Skin epidermis (tissue), 12 donors: Measurements from ENCODE around the gene NKD1.

Experiments used
- H3K27ac ChIP-seq, 21 experiments: fragments of 200-600 bp; sonication (generic) in 11 of 21; one replicate each; pipeline ENCODE4 v1.5.0; 2020; ENCODE audit warnings: mild to moderate bottlenecking in 3 of 21, inconsistent platforms in 2 of 21, moderate library complexity in 2 of 21
- H3K4me3 ChIP-seq, 7 experiments: fragments of 200-600 bp; sonication (generic) in 2 of 7; one replicate each; pipeline ENCODE4 v1.5.0; 2020; ENCODE audit warnings: inconsistent platforms in 2 of 7, mild to moderate bottlenecking in 2 of 7, moderate library complexity in 1 of 7

The NKD1 gene

DNA sequence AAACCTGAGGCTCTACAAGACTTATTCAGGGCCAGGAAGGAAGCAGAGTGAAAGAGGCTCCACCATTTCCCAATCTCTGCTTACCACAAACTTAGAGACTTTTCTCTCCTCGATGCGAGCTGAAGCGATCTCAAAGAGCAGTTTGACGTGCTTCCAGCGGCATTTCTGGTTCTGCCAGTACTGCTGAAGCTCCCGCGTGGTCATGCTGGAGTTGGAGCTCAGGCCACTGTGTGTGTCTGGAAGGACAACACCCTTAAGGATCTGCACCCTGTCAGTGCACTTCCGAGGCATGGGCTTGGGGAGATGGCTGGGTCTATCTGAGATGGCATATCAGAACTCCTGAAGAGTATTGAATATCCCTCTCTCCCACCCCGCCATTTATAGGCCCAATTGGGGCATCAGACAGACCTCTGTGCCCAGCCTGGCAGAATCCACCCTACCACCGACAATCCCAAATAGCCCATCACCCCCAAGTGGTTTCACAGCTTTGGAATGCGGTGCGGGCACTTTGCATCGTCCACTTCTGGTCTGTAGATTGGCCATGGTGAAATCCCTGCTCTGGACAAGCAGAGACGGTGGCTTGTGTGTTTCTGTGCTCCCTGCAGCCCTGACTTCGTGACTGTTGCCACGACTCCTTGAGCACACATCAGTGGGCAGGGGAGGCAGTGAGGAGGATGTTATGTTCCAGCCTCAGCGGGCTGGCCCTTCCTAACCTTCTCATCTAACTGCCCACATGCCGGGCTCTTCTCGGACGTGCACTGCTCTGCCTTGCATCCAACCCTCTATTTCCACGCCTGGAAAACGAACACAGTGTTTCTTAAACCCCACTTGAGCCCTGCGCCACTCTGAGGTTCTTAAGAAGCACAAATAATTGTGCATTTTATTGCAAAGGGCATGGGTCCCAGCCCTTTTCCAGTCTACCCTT is 127.8 kb downstream of the NKD1 start:
- H3K4me3 ChIP-seq, result no peak overlapping the region
- H3K27ac ChIP-seq, result no peak overlapping the region

DNA sequence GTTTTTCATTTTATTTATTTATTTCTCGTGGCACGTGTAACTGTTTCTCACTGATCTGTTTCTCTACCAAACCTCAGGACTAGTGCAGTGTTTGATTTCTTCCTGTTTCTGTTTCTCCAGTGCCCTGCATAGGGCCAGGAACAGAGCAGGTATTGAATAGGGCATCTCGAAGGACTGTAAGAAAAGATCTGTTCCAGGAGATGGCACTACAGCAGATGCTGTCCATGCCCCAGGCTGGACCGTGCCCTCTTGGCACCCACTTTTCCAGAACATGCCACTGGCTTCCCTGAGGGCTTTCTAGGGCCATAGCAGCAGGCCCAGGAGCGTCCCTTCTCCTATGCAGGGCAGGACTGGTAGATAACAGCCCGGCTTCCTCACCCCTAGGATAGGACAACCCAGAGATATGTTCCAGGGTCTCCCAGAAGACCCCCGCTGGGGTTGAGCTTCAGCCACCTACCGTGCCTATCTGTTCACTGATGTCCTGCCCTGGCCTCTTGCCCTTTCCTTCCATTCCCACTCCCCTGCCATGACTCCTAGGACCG is 128.6 kb downstream of the NKD1 start:
- no peak overlapping the region for H3K4me3 ChIP-seq

GRCh38 chr16:50677351-50677750 is 129.2 kb downstream of the NKD1 start:
- H3K4me3 ChIP-seq, result no peak overlapping the region
- H3K27ac ChIP-seq, result no peak overlapping the region

More for the DNA sequence above, 128.6 kb downstream of the NKD1 start:
- H3K27ac ChIP-seq, result no peak overlapping the region

- Histone ChIP-seq H3K27ac (peak overlapping the region in 5 of 21 experiments; percentile 7 to 93 (median 89)), H3K4me3 (peak overlapping the region in 1 of 7 experiments; percentile 51)
Measured at GRCh38 chr16:50678531-50678930, 130.3 kb downstream of the NKD1 start.

- Histone ChIP-seq H3K27ac (peak overlapping the region in 8 of 21 experiments; percentile 5 to 93 (median 90)), H3K4me3 (peak overlapping the region in 5 of 7 experiments; percentile 37 to 51 (median 39))
Measured at GRCh38 chr16:50679266-50679665, 131.1 kb downstream of the NKD1 start.

DNA sequence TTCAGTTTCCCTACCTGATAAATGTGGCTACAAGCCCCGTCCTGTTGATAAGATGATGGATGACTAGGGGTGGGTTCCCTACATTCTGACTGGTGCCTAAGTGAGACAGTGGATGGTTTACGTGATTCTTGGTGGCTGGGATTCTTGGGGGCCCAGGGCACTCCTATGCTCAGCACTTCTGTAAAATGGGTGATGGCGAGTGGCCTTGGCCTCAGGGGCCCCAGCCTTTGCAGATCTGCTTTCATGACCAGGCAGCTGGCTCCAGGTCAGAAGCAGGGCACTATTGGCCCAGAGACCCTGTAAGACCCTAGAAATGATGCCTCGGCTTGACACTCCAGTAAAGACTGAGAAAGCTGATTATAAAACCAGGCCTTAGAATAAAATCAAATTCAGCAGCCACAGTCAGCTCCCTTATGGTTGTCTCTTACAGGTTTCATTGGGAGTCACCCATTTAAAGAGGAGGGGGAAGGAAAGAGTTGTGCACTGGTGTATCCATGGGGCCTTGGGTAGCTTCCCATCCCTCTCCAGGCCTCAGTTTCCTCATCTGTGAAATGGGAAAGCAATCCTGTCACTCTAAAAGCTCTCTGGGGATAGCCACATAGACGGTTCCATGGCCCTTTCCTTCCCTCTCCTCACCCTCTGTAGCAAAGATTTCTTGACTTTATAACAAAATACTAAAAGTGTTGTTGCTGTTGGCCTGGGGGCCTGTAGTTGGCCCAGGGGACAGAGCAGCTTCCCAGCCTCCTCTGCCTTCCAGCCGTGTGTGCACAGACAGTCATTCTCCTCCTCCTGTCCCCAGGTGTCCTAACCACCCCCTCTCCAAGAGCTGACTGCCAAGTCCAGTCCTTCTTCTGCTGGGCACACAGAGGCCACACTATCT is 131.7 kb downstream of the NKD1 start:
- peak overlapping the region; percentile 17 to 51 (median 38) for H3K4me3 ChIP-seq
- H3K27ac ChIP-seq, result peak overlapping the region in 19 of 21 experiments; percentile 38 to 93 (median 81)

DNA sequence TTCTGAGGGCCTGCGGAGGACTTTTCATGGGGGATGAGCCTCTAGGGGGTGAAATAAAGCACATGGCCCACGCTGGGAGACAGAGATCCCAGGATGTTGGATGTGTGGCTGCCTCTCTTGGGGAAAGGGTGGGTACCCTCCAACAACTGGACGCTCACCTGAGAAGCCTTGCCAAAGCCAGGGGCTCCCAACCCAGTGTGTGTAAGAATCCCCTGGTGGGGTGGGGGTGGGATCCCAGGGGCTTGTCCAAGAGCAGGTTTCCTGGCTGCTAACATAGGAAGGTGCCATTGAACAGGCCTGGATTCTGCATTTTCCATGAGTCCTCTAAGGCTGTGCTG is 132.3 kb downstream of the NKD1 start:
- peak overlapping the region; percentile 17 to 51 (median 38) for H3K4me3 ChIP-seq

GRCh38 chr16:50681021-50681885 is 133.1 kb downstream of the NKD1 start, which contains the start of gene SNX20:
Gene SNX20, minus strand, starts transcription at chr16:50681312. Its CDS starts 3,786 bp downstream, at chr16:50677526.
- H3K27ac ChIP-seq, result peak within 1 kb of the TSS in 20 of 21 experiments; percentile 38 to 93 (median 81)
- H3K4me3 ChIP-seq, result peak within 1 kb of the TSS; percentile 17 to 51 (median 38)

More for the DNA sequence above, 132.3 kb downstream of the NKD1 start:
- H3K27ac ChIP-seq, result peak overlapping the region in 20 of 21 experiments; percentile 38 to 93 (median 81)

GRCh38 chr16:50683689-50684374 is 135.6 kb downstream of the NKD1 start:
- peak overlapping the region in 19 of 21 experiments; percentile 5 to 93 (median 70) for H3K27ac ChIP-seq
- H3K4me3 ChIP-seq, result no peak overlapping the region

GRCh38 chr16:50684823-50685461 is 136.7 kb downstream of the NKD1 start:
- H3K27ac ChIP-seq, result peak overlapping the region in 18 of 21 experiments; percentile 5 to 93 (median 70)
- no peak overlapping the region for H3K4me3 ChIP-seq

GRCh38 chr16:50685462-50686063 is 137.4 kb downstream of the NKD1 start:
- H3K4me3 ChIP-seq, result no peak overlapping the region
- peak overlapping the region in 16 of 21 experiments; percentile 12 to 93 (median 69) for H3K27ac ChIP-seq

- Histone ChIP-seq H3K4me3 (no peak overlapping the region), H3K27ac (peak overlapping the region in 1 of 21 experiments; percentile 49)
Measured at GRCh38 chr16:50688083-50688482, 139.9 kb downstream of the NKD1 start.

GRCh38 chr16:50688867-50689266 is 140.7 kb downstream of the NKD1 start:
- peak overlapping the region in 1 of 21 experiments; percentile 49 for H3K27ac ChIP-seq
- no peak overlapping the region for H3K4me3 ChIP-seq

GRCh38 chr16:50690177-50690576 is 142.0 kb downstream of the NKD1 start:
- Histone ChIP-seq H3K4me3 (no peak overlapping the region), H3K27ac (no peak overlapping the region)

DNA sequence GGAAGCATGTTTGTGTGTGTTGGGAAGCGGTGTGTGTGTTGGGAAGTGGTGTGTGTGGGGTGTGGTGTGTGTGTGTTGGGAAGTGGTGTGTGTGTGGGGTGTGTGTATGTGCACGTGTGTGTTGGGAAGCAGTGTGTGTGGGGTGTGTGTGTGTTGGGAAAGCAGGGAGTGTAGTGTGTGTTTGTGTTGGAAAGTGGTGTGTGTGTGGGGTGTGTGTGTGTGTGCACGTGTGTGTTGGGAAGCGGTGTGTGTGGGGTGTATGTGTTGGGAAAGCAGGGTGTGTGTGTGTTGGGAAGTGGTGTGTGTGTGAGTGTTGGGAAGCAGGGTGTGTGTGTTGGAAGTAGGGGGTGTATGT is 144.4 kb downstream of the NKD1 start:
- Histone ChIP-seq H3K27ac (peak overlapping the region in 1 of 21 experiments; percentile 84), H3K4me3 (peak overlapping the region in 1 of 7 experiments; percentile 57)

GRCh38 chr16:50692999-50693781 is 145.0 kb downstream of the NKD1 start, which contains the start of gene NOD2:
Gene NOD2, plus strand, starts transcription at chr16:50693606. Its CDS starts 5,890 bp downstream, at chr16:50699496.
- peak within 1 kb of the TSS; percentile 51 to 94 (median 85) for H3K27ac ChIP-seq
- H3K4me3 ChIP-seq, result peak within 1 kb of the TSS; percentile 39 to 62 (median 54)
